Smooth muscle cell (in vitro differentiated cells): ENCODE results near the gene ASXL2. TPM values are rescaled to one million over a fixed set of nuclear protein-coding genes. Genes with fewer than 3 reads are reported as not detected.

Experiments
- DNase-seq: peaks from one replicate; lab custom pipeline; 2025; ENCODE audit not compliant: unreplicated experiment; lab: John Stamatoyannopoulos, UW
- H2AFZ ChIP-seq: fragments of 200-600 bp; sonication (generic); 2 replicates; pipeline ENCODE4 v1.6.0; 2016; ENCODE audit warnings: antibody characterized with exemption, low read depth, mild to moderate bottlenecking
- H3F3A ChIP-seq: fragments of 200-600 bp; sonication (generic); 2 replicates; pipeline ENCODE4 v1.6.0; 2017; ENCODE audit warnings: antibody characterized with exemption, low read depth
- H3K27ac ChIP-seq: fragments of 200-600 bp; sonication (generic); 2 replicates; pipeline ENCODE4 v1.5.1; 2016; ENCODE audit warnings: low read depth, mild to moderate bottlenecking
- H3K27me3 ChIP-seq: fragments of 200-600 bp; sonication (generic); 2 replicates; pipeline ENCODE4 v1.6.1; 2016; ENCODE audit warnings: low read depth, mild to moderate bottlenecking
- H3K36me3 ChIP-seq: fragments of 200-600 bp; sonication (generic); 2 replicates; pipeline ENCODE4 v1.5.1; 2016; ENCODE audit warnings: low read depth
- H3K4me1 ChIP-seq: fragments of 200-600 bp; sonication (generic); 2 replicates; pipeline ENCODE4 v1.5.1; 2016; ENCODE audit warnings: low read depth
- H3K4me2 ChIP-seq: fragments of 200-600 bp; sonication (generic); 2 replicates; pipeline ENCODE4 v1.6.0; 2016; ENCODE audit warnings: mild to moderate bottlenecking
- H3K4me3 ChIP-seq: fragments of 200-600 bp; sonication (generic); 2 replicates; pipeline ENCODE4 v1.5.1; 2016; ENCODE audit warnings: mild to moderate bottlenecking
- H3K79me2 ChIP-seq: fragments of 200-600 bp; sonication (generic); 2 replicates; pipeline ENCODE4 v1.6.0; 2016; ENCODE audit warnings: low read depth, mild to moderate bottlenecking
- H3K9ac ChIP-seq: fragments of 200-600 bp; sonication (generic); 2 replicates; pipeline ENCODE4 v1.6.0; 2016; ENCODE audit warnings: low read depth
- H3K9me3 ChIP-seq: fragments of 200-600 bp; sonication (generic); replicated peaks from 2 replicates; pipeline ENCODE4 v1.5.1; 2016; ENCODE audit warnings: low read depth
- H4K20me1 ChIP-seq: fragments of 200-600 bp; sonication (generic); 2 replicates; pipeline ENCODE4 v1.6.0; 2016; ENCODE audit warnings: low read depth
- CTCF ChIP-seq: fragments of 200-600 bp; sonication (generic); IDR thresholded peaks from 2 replicates; pipeline ENCODE4 v1.5.1; 2017; ENCODE audit warnings: borderline replicate concordance, mild to moderate bottlenecking, antibody characterized with exemption; ENCODE audit not compliant: insufficient read depth, poor library complexity, severe bottlenecking
- WGBS: methylation state at CpG from one replicate; pipeline ENCODE4 v1.1.7; 2016; ENCODE audit warnings: low lambda C conversion rate; 5-methylcytosine and 5-hydroxymethylcytosine counted together
- polyA plus RNA-seq: library from polyadenylated mRNA; unstranded; fragments of >200 nt; fragmentation: Nextera tagmentation; extraction: Ambion mirVana; gene quantifications from 2 replicates; pipeline ENCODE4 v1.2.1, GENCODE V29; 2016
- total RNA-seq: library from RNA; depleted of rRNA; stranded (reverse); fragments of >200 nt; gene quantifications from 2 replicates; pipeline ENCODE4 v1.2.3, GENCODE V29; 2014

ASXL2 gene
- total and polyA plus RNA-seq, 2 experiments from 2014 or later = 4.1 to 13.2 TPM

GRCh38 chr2:25728559-25728958 lies 149.7 kb downstream of the ASXL2 start:
- no peak overlapping the region for H3K27ac ChIP-seq
- no peak overlapping the region for H2AFZ ChIP-seq
- H3K4me2 ChIP-seq = no peak overlapping the region
- H3K79me2 ChIP-seq = no peaks in the 10 kb centered on the region
- H3K27me3 ChIP-seq = no peaks in the 10 kb centered on the region
- WGBS = 92% methylated on average over 7 of the region's 7 CpGs
- no peaks in the 10 kb centered on the region for H3K9me3 ChIP-seq
- no peaks in the 10 kb centered on the region for H3F3A ChIP-seq
- DNase-seq = no peak
- H3K9ac ChIP-seq = no peak overlapping the region
- no peaks in the 10 kb centered on the region for H4K20me1 ChIP-seq
- TF ChIP-seq CTCF = no peak
- no peaks in the 10 kb centered on the region for H3K36me3 ChIP-seq
- no peak overlapping the region for H3K4me3 ChIP-seq
- H3K4me1 ChIP-seq = peaks cover 3% of the 10 kb centered on the region

GRCh38 chr2:25726522-25726921 lies 151.8 kb downstream of the ASXL2 start:
- TF ChIP-seq CTCF = no peak
- WGBS = 82% methylated on average over 3 of the region's 3 CpGs
- no peak overlapping the region for H3K27ac ChIP-seq
- H3K4me1 ChIP-seq = peaks cover 9% of the 10 kb centered on the region
- H3K36me3 ChIP-seq = no peaks in the 10 kb centered on the region
- no peak for DNase-seq
- H3F3A ChIP-seq = no peaks in the 10 kb centered on the region
- no peak overlapping the region for H3K9ac ChIP-seq
- no peak overlapping the region for H3K4me2 ChIP-seq
- no peak overlapping the region for H2AFZ ChIP-seq
- H3K79me2 ChIP-seq = no peaks in the 10 kb centered on the region
- H3K27me3 ChIP-seq = no peaks in the 10 kb centered on the region
- H3K9me3 ChIP-seq = no peaks in the 10 kb centered on the region
- H3K4me3 ChIP-seq = no peak overlapping the region
- H4K20me1 ChIP-seq = no peaks in the 10 kb centered on the region

GRCh38 chr2:25725877-25726276 lies 152.4 kb downstream of the ASXL2 start:
- no peak overlapping the region for H3K4me3 ChIP-seq
- no peaks in the 10 kb centered on the region for H3F3A ChIP-seq
- no peak for TF ChIP-seq CTCF

GRCh38 chr2:25724756-25725155 lies 153.5 kb downstream of the ASXL2 start:
- peaks cover 18% of the 10 kb centered on the region for H3K4me1 ChIP-seq
- H2AFZ ChIP-seq = no peak overlapping the region
- no peak overlapping the region for H3K27ac ChIP-seq
- H3K9me3 ChIP-seq = no peaks in the 10 kb centered on the region
- WGBS = 81% methylated on average over 6 of the region's 6 CpGs
- DNase-seq = no peak
- H4K20me1 ChIP-seq = no peaks in the 10 kb centered on the region
- H3K79me2 ChIP-seq = no peaks in the 10 kb centered on the region
- no peak for TF ChIP-seq CTCF
- H3K36me3 ChIP-seq = no peaks in the 10 kb centered on the region
- no peak overlapping the region for H3K9ac ChIP-seq
- no peak overlapping the region for H3K4me2 ChIP-seq
- no peaks in the 10 kb centered on the region for H3K27me3 ChIP-seq
- no peak overlapping the region for H3K4me3 ChIP-seq
- H3F3A ChIP-seq = no peaks in the 10 kb centered on the region

More at GRCh38 chr2:25725877-25726276, 152.4 kb downstream of the ASXL2 start:
- H3K36me3 ChIP-seq = no peaks in the 10 kb centered on the region
- no peak overlapping the region for H3K27ac ChIP-seq
- no peak for DNase-seq
- no peaks in the 10 kb centered on the region for H3K9me3 ChIP-seq
- no peaks in the 10 kb centered on the region for H3K79me2 ChIP-seq
- no peak overlapping the region for H3K9ac ChIP-seq
- H3K4me1 ChIP-seq = peaks cover 15% of the 10 kb centered on the region
- no peaks in the 10 kb centered on the region for H3K27me3 ChIP-seq
- no peak overlapping the region for H3K4me2 ChIP-seq
- H4K20me1 ChIP-seq = no peaks in the 10 kb centered on the region
- 98% methylated on average over 3 of the region's 3 CpGs for WGBS
- H2AFZ ChIP-seq = no peak overlapping the region
